ENCODE data around the gene PRR35.

- no peak for TF ChIP-seq POLR2AphosphoS5 (IDR thresholded peaks at IDR 0.05; ENCODE audit: low read depth, low read length)
- TF ChIP-seq SIN3A (IDR thresholded peaks at IDR 0.05; ENCODE audit: borderline replicate concordance, insufficient read depth, low read length) = no peak
- TF ChIP-seq, protein P1, sequence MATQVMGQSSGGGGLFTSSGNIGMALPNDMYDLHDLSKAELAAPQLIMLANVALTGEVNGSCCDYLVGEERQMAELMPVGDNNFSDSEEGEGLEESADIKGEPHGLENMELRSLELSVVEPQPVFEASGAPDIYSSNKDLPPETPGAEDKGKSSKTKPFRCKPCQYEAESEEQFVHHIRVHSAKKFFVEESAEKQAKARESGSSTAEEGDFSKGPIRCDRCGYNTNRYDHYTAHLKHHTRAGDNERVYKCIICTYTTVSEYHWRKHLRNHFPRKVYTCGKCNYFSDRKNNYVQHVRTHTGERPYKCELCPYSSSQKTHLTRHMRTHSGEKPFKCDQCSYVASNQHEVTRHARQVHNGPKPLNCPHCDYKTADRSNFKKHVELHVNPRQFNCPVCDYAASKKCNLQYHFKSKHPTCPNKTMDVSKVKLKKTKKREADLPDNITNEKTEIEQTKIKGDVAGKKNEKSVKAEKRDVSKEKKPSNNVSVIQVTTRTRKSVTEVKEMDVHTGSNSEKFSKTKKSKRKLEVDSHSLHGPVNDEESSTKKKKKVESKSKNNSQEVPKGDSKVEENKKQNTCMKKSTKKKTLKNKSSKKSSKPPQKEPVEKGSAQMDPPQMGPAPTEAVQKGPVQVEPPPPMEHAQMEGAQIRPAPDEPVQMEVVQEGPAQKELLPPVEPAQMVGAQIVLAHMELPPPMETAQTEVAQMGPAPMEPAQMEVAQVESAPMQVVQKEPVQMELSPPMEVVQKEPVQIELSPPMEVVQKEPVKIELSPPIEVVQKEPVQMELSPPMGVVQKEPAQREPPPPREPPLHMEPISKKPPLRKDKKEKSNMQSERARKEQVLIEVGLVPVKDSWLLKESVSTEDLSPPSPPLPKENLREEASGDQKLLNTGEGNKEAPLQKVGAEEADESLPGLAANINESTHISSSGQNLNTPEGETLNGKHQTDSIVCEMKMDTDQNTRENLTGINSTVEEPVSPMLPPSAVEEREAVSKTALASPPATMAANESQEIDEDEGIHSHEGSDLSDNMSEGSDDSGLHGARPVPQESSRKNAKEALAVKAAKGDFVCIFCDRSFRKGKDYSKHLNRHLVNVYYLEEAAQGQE (IDR thresholded peaks at IDR 0.05; ENCODE audit: insufficient read depth in 1 of 2, low read depth in 2 of 2, low read length in 2 of 2) = no peak
- TF ChIP-seq FOXP2 (optimal IDR thresholded peaks at IDR 0.05; ENCODE audit: borderline replicate concordance, extremely low read depth, extremely low read length, insufficient read depth) = no peak
- TF ChIP-seq TAF1 (IDR thresholded peaks at IDR 0.05; ENCODE audit: borderline replicate concordance, insufficient read depth, low read length) = no peak
Observed at GRCh38 chr16:546909-547770, 13.1 kb upstream of the PRR35 start.
